Kidney (tissue), 14 donors: ENCODE measurements around the gene SALL2. TPM values are rescaled to one million over a fixed set of nuclear protein-coding genes. Genes with fewer than 3 reads are reported as not detected.

Experiments
- DNase-seq, 5 donors: peaks; one replicate each; pipeline ENCODE4 v3.0.0-alpha.2; 2013 to 2020
- FAIRE-seq: peaks from 2 replicates; lab custom pipeline; 2012; peaks lifted over from hg19 to GRCh38; lab: Jason Lieb, UNC
- H3K27ac ChIP-seq, 2 donors: one replicate each; pipeline ENCODE4 v1.7.0; 2013; ENCODE audit warnings: low read depth in 2 of 2, low read length in 2 of 2, inconsistent platforms in 1 of 2
- H3K27me3 ChIP-seq: one replicate; pipeline ENCODE4 v1.7.1; 2013; ENCODE audit warnings: low read length, inconsistent platforms; ENCODE audit not compliant: control insufficient read depth, insufficient read depth
- H3K36me3 ChIP-seq, 3 donors: one replicate each; pipeline versions ENCODE4 v1.7.0 to v1.7.1; 2013; ENCODE audit warnings: low read length in 3 of 3, control low read depth in 1 of 3, inconsistent platforms in 1 of 3; ENCODE audit not compliant: insufficient read depth in 3 of 3, control insufficient read depth in 2 of 3
- H3K4me1 ChIP-seq, 3 donors: one replicate each; pipeline versions ENCODE4 v1.7.0 to v1.7.1; 2013; ENCODE audit warnings: low read length in 3 of 3, inconsistent platforms in 1 of 3, low read depth in 1 of 3; ENCODE audit not compliant: control insufficient read depth in 2 of 3, insufficient read depth in 2 of 3
- H3K4me3 ChIP-seq, 3 donors: one replicate each; pipeline versions ENCODE4 v1.7.0 to v1.8.1; 2013; ENCODE audit warnings: low read length in 3 of 3, control low read depth in 1 of 3, inconsistent platforms in 1 of 3
- H3K9ac ChIP-seq, 3 donors: one replicate each; pipeline versions ENCODE4 v1.7.0 to v1.7.1; 2013; ENCODE audit warnings: low read length in 3 of 3, control low read depth in 1 of 3, inconsistent platforms in 1 of 3
- H3K9me3 ChIP-seq, 3 donors: one replicate each; pipeline versions ENCODE4 v1.7.0 to v1.7.1; 2013; ENCODE audit warnings: low read length in 3 of 3, control low read depth in 1 of 3, inconsistent platforms in 1 of 3; ENCODE audit not compliant: control insufficient read depth in 2 of 3, insufficient read depth in 1 of 3
- intact Hi-C: fragments of 100-400 bp; cut with DNase I; formaldehyde crosslinking; loops from one replicate; pipeline ENCODE4 v1.11.1; 2022
- polyA plus RNA-seq: library from polyadenylated mRNA; stranded (reverse); fragments of 350-450 nt; fragmentation: Illumina TruSeq; extraction: RNeasy Lipid Tissue Mini Kit (QIAGEN cat#74804); gene quantifications from one replicate; pipeline ENCODE4 v1.2.3, GENCODE V29; 2014; ENCODE audit warnings: low read depth, low replicate concordance; ENCODE audit not compliant: insufficient read depth
- total RNA-seq: library from RNA; stranded (reverse); fragmentation: NEBNext Ultra II Directional; extraction: Animal tissue kit (Norgen Biotek cat#: 25700); gene quantifications from one replicate; pipeline ENCODE4 v1.2.1, GENCODE V29; 2021
- TF ChIP-seq, protein P1 (sequence below): IDR thresholded peaks from 3 replicates; pipeline ENCODE4 v1.5.1; 2012; ENCODE audit warnings: mild to moderate bottlenecking, moderate library complexity, borderline replicate concordance; ENCODE audit not compliant: insufficient read depth; ENCODE audit errors: extremely low read depth
- donor health status: control.
- donor health status: control.
- donor health status: control.
- donor health status: control.
- donor health status: control.
- donor health status: DM: yes; HTN: yes; CAD: no.
- donor health status: Normal renal cell carcinoma (clear cell type).

Gene SALL2
- total and polyA plus RNA-seq, 2 donors from 2014 or later: 5.5 to 8.8 TPM

- no peaks in the 10 kb centered on the region for H3K36me3 ChIP-seq
- intact Hi-C loops: no loop called here
- TF ChIP-seq, protein P1, sequence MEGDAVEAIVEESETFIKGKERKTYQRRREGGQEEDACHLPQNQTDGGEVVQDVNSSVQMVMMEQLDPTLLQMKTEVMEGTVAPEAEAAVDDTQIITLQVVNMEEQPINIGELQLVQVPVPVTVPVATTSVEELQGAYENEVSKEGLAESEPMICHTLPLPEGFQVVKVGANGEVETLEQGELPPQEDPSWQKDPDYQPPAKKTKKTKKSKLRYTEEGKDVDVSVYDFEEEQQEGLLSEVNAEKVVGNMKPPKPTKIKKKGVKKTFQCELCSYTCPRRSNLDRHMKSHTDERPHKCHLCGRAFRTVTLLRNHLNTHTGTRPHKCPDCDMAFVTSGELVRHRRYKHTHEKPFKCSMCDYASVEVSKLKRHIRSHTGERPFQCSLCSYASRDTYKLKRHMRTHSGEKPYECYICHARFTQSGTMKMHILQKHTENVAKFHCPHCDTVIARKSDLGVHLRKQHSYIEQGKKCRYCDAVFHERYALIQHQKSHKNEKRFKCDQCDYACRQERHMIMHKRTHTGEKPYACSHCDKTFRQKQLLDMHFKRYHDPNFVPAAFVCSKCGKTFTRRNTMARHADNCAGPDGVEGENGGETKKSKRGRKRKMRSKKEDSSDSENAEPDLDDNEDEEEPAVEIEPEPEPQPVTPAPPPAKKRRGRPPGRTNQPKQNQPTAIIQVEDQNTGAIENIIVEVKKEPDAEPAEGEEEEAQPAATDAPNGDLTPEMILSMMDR: no peak
- no peak overlapping the region for H3K4me3 ChIP-seq
- H3K4me1 ChIP-seq: no peaks in the 10 kb centered on the region
- no peaks in the 10 kb centered on the region for H3K9me3 ChIP-seq
- no peak for DNase-seq
- no peak for FAIRE-seq
- no peak overlapping the region for H3K9ac ChIP-seq
- H3K27ac ChIP-seq: no peak overlapping the region
- no peaks in the 10 kb centered on the region for H3K27me3 ChIP-seq
Observed at GRCh38 chr14:21521501-21521900, 4.6 kb downstream of the SALL2 start.

GRCh38 chr14:21520767-21521166 lies 5.4 kb downstream of the SALL2 start:
- Histone ChIP-seq H3K27me3 (no peaks in the 10 kb centered on the region), H3K9ac (no peak overlapping the region), H3K4me3 (no peak overlapping the region), H3K36me3 (no peaks in the 10 kb centered on the region), H3K27ac (no peak overlapping the region), H3K4me1 (no peaks in the 10 kb centered on the region), H3K9me3 (no peaks in the 10 kb centered on the region)
- DNase-seq (no peak), FAIRE-seq (no peak)
- intact Hi-C loops: no loop called here
- TF ChIP-seq, protein P1: no peak

GRCh38 chr14:21518725-21519124 lies 7.4 kb downstream of the SALL2 start:
- intact Hi-C loops: no loop called here
- Histone ChIP-seq H3K4me1 (no peaks in the 10 kb centered on the region), H3K27ac (no peak overlapping the region), H3K9ac (no peak overlapping the region), H3K27me3 (no peaks in the 10 kb centered on the region), H3K36me3 (no peaks in the 10 kb centered on the region), H3K9me3 (no peaks in the 10 kb centered on the region), H3K4me3 (no peak overlapping the region)
- TF ChIP-seq, protein P1: no peak
- no peak for FAIRE-seq
- DNase-seq: no peak

- Histone ChIP-seq H3K9ac (no peak overlapping the region), H3K9me3 (no peaks in the 10 kb centered on the region), H3K36me3 (no peaks in the 10 kb centered on the region), H3K4me3 (no peak overlapping the region), H3K27ac (no peak overlapping the region), H3K27me3 (no peaks in the 10 kb centered on the region), H3K4me1 (peaks cover 3 to 8% (median 7%) of the 10 kb centered on the region in 3 donors)
- FAIRE-seq: no peak
- no peak for DNase-seq
- TF ChIP-seq, protein P1: no peak
- intact Hi-C loops: no loop called here
Observed at GRCh38 chr14:21514341-21514740, 11.8 kb downstream of the SALL2 start.
